PFSK-1 (cell line): ENCODE measurements around the gene RFPL4AL1.

ENCODE experiments used
- FOXP2 ChIP-seq: optimal IDR thresholded peaks from 2 replicates; pipeline ENCODE3; 2011; ENCODE audit warnings: borderline replicate concordance, control low read depth, inconsistent platforms; ENCODE audit not compliant: insufficient read depth; ENCODE audit errors: extremely low read length, extremely low read depth
- POLR2AphosphoS5 ChIP-seq: IDR thresholded peaks from 2 replicates; pipeline ENCODE4 v1.6.1; 2012; ENCODE audit warnings: low read depth, mild to moderate bottlenecking, control low read depth, low read length, moderate library complexity
- SIN3A ChIP-seq: IDR thresholded peaks from 2 replicates; pipeline ENCODE4 v1.6.1; 2012; ENCODE audit warnings: mild to moderate bottlenecking, low read length, moderate library complexity, borderline replicate concordance; ENCODE audit not compliant: insufficient read depth
- TAF1 ChIP-seq: IDR thresholded peaks from 2 replicates; pipeline ENCODE4 v1.6.1; 2012; ENCODE audit warnings: low read length, control low read depth, borderline replicate concordance; ENCODE audit not compliant: insufficient read depth
- TF ChIP-seq, protein P1 (sequence below), 2 experiments: IDR thresholded peaks; 2 replicates each; pipeline versions ENCODE4 v1.6.1 to v1.8.0; 2011 to 2012; ENCODE audit warnings: low read depth in 2 of 2, low read length in 2 of 2, control low read depth in 1 of 2, inconsistent platforms in 1 of 2, mild to moderate bottlenecking in 1 of 2, moderate library complexity in 1 of 2; ENCODE audit not compliant: insufficient read depth in 1 of 2

The RFPL4AL1 gene

DNA sequence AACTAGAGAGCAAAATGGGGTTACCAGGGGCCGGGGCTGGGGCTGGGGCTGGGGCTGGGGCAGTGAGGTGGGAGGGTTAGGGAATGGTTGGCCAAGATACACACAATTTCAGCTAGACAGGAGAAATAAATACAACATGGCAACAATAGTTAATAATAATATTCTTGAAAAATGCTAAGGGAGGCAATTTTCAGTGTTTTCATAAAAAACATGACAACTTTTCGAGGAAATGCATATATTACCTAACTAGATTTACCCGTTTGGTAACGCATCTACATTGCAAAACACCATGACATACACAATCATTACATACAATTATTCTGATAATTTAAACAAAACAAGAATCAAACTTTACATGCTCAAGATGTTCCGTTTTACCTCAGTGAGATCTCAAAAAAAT, 12.2 kb downstream of the RFPL4AL1 start:
- no peak for TF ChIP-seq TAF1
- TF ChIP-seq FOXP2, result no peak
- no peak for TF ChIP-seq POLR2AphosphoS5
- no peak for TF ChIP-seq SIN3A
- TF ChIP-seq, protein P1, sequence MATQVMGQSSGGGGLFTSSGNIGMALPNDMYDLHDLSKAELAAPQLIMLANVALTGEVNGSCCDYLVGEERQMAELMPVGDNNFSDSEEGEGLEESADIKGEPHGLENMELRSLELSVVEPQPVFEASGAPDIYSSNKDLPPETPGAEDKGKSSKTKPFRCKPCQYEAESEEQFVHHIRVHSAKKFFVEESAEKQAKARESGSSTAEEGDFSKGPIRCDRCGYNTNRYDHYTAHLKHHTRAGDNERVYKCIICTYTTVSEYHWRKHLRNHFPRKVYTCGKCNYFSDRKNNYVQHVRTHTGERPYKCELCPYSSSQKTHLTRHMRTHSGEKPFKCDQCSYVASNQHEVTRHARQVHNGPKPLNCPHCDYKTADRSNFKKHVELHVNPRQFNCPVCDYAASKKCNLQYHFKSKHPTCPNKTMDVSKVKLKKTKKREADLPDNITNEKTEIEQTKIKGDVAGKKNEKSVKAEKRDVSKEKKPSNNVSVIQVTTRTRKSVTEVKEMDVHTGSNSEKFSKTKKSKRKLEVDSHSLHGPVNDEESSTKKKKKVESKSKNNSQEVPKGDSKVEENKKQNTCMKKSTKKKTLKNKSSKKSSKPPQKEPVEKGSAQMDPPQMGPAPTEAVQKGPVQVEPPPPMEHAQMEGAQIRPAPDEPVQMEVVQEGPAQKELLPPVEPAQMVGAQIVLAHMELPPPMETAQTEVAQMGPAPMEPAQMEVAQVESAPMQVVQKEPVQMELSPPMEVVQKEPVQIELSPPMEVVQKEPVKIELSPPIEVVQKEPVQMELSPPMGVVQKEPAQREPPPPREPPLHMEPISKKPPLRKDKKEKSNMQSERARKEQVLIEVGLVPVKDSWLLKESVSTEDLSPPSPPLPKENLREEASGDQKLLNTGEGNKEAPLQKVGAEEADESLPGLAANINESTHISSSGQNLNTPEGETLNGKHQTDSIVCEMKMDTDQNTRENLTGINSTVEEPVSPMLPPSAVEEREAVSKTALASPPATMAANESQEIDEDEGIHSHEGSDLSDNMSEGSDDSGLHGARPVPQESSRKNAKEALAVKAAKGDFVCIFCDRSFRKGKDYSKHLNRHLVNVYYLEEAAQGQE (IDR thresholded peaks at IDR 0.05; ENCODE audit: insufficient read depth in 1 of 2, low read depth in 2 of 2, low read length in 2 of 2), result no peak

DNA sequence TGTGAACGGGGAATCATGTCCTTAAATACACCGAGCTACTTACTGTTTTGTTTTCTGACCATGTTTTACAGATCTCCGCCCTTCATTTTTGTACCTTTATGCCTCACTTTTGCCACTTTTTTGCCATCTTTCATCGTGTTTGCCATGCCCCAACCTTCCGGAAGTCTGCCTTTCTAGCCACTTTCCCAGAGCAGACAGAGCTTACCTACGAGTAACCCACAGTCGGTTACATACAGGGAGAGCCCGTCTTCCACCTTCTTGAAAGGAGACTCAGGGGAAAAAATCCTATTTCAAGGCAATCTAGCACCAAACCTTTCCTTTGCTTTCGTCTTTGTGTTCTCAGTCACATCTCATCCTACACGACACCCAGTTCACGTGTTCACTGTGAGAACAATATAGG, 26.1 kb downstream of the RFPL4AL1 start:
- TF ChIP-seq TAF1 (no peak), POLR2AphosphoS5 (no peak), SIN3A (no peak), FOXP2 (no peak)
- TF ChIP-seq, protein P1 (IDR thresholded peaks at IDR 0.05; ENCODE audit: insufficient read depth in 1 of 2, low read depth in 2 of 2, low read length in 2 of 2), result no peak

DNA sequence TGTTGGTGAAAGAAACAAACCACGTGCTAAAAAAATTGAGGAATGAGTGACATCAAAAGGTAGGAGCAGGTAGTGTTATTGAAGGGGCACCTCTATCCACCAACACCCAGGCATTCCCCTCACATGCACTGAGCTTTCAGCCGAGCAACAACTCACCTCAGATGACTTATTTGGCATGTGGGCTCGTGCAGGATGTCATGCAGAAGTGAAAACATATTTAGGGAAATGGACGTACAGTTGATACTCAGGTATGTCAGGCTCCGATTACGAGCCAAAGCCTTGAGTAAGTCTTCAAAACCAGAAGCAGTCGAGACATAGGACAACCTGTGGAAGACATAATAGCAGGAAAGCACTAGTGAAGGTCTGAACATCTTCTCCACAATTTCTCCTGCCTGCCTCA, 32.5 kb downstream of the RFPL4AL1 start:
- TF ChIP-seq POLR2AphosphoS5 (no peak), TAF1 (no peak), FOXP2 (no peak), SIN3A (no peak)
- TF ChIP-seq, protein P1 (IDR thresholded peaks at IDR 0.05; ENCODE audit: insufficient read depth in 1 of 2, low read depth in 2 of 2, low read length in 2 of 2), result no peak

DNA sequence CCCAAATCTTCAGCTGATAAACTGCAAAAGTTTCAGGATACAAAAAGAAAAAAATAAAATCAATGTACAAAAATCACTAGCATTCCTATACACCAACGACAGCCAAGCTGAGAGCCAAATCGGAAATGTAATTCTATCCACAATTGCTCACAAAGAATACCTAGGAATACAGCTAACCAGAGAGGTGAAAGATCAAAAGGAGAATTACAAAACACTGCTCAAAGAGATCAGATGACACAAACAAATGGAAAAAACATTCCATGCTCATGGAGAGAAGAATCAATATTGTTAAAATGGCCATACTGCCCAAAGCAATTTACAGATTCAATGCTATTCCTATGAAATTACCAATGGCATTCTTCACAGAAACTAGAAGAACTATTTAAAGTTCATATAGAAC, 33.4 kb downstream of the RFPL4AL1 start:
- TF ChIP-seq POLR2AphosphoS5 (no peak), FOXP2 (no peak), TAF1 (no peak)

DNA sequence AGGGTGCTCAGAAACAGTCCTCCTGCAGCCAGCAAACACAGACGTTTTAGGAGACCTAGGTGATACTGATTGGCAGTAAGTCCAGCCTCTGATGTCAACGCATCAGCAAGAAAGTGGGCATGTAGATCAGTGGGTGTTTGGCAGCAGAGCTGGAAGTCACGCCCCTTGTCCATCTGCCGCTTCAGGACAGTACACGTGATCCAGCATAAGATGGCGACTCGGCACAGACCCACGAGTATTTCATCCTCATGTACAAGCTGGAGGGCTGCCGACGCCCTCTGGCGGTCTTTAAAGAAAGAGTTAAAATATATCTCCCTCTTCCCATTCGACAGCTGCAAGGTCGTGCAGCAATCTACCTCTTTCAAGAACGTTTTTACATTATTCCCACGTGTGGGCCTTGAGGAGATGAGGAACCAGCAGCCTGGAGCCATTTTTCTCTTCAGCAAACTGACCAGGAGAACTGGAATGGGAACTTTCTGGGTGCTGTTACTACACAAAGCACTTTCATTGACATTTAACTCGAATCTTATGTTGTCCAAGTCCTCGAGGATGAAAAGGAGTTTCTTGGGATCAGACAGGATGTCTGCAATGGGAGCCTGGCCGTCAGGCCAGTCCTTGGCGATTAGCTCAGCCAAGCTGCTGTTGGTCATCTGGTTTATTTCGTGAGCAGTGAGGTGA, 40.6 kb downstream of the RFPL4AL1 start:
- no peak for TF ChIP-seq POLR2AphosphoS5
- no peak for TF ChIP-seq TAF1

DNA sequence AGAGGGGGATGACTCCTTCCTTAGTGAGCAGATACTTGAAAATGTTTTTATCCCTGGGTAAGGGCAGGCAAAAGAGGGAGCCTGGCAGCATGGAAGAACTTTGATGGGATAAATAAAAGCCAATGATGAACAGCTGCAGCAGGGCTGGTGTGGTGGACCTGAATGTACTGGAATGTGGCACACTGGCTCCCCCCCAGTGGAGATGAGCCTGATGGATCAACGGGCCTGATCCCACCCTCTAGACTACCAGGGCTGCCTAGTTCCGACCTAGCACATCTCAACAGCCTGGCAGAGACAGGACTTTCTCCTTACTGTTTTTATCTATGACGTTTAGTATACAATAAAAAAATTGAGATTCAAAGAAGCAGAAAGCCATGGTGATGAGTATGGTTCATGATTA, 42.4 kb downstream of the RFPL4AL1 start:
- no peak for TF ChIP-seq SIN3A
- TF ChIP-seq, protein P1 (IDR thresholded peaks at IDR 0.05; ENCODE audit: insufficient read depth in 1 of 2, low read depth in 2 of 2, low read length in 2 of 2), result no peak
